ENCODE measurements around the gene ELSPBP1.

DNA sequence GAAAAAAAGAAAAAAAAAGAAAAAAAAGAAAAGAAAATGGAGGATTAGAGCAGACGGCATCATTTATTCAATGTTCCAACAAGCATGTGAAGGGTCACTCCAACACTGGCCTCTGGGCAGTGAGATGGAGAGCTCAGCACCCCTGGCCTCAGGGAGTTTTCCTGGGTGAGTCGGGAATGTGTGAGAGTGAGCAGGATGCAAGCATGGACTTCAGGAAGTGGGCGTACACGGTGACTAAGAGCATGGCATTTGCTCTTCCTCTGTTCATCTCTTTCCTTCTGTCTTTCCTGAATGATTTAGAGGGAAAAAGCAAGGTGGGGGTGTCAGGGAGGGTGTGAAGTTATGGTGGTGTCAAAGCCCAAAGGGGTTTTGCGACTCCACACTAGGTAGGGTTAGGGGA lies 50.1 kb downstream of the ELSPBP1 start:
- TF ChIP-seq, protein P1, sequence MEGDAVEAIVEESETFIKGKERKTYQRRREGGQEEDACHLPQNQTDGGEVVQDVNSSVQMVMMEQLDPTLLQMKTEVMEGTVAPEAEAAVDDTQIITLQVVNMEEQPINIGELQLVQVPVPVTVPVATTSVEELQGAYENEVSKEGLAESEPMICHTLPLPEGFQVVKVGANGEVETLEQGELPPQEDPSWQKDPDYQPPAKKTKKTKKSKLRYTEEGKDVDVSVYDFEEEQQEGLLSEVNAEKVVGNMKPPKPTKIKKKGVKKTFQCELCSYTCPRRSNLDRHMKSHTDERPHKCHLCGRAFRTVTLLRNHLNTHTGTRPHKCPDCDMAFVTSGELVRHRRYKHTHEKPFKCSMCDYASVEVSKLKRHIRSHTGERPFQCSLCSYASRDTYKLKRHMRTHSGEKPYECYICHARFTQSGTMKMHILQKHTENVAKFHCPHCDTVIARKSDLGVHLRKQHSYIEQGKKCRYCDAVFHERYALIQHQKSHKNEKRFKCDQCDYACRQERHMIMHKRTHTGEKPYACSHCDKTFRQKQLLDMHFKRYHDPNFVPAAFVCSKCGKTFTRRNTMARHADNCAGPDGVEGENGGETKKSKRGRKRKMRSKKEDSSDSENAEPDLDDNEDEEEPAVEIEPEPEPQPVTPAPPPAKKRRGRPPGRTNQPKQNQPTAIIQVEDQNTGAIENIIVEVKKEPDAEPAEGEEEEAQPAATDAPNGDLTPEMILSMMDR (IDR thresholded peaks at IDR 0.05) = no peak
- TF ChIP-seq POLR2AphosphoS5 (IDR thresholded peaks at IDR 0.05) (no peak), POLR2A (IDR thresholded peaks at IDR 0.05) (no peak)

Data from sigmoid colon (tissue), 4 donors.